HG03280 (cell line): Measurements from ENCODE around the gene KIF21B.
A peak's percentile ranks its signal among the peaks of the same experiment; 100 is the strongest.

Source experiments
- ATAC-seq: cut with Tn5 transposase; IDR thresholded peaks from one replicate; pipeline ENCODE4 v1.9.1; 2021; ENCODE audit warnings: mild to moderate bottlenecking, moderate library complexity; ENCODE audit not compliant: unreplicated experiment

Gene KIF21B

GRCh38 chr1:201023517-201023902 lies at the start of gene KIF21B:
KIF21B (minus strand) TSS chr1:201023714; CDS start chr1:201023383, 331 bp downstream.
- peak; percentile 70 for ATAC-seq

GRCh38 chr1:201072922-201073321 lies 49.4 kb upstream of the KIF21B start:
- ATAC-seq, result no peak

- ATAC-seq, result no peak
These were observed 48.6 kb upstream of the KIF21B start for GRCh38 chr1:201072149-201072548.

GRCh38 chr1:201069636-201070035 lies 46.1 kb upstream of the KIF21B start:
- no peak for ATAC-seq

- no peak for ATAC-seq
These were observed 45.5 kb upstream of the KIF21B start for GRCh38 chr1:201068976-201069375.

DNA sequence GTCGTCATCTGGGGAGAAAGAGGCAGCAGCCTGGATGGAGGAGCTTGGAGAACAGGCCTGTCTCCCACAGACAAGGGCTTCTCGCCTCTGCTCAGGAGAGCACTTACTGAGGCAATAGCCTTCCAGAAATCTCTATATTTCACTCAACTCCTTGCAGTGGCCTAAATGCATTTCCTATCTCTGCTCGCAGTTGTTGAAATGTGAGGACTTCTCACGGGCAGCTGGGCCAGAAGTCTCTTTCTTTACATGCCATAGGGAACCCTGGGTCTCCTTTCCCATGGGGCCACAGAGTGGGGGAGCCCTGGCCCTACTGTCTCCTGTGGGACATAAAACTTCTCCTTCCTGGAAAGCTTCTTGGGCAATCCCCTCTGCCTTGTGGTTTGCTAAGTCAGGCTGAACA lies 43.5 kb upstream of the KIF21B start:
- ATAC-seq, result no peak

- no peak for ATAC-seq
These were observed 42.2 kb upstream of the KIF21B start for GRCh38 chr1:201065686-201066085.

GRCh38 chr1:201064806-201065205 lies 41.3 kb upstream of the KIF21B start:
- ATAC-seq, result no peak

- no peak for ATAC-seq
These were observed 39.6 kb upstream of the KIF21B start for GRCh38 chr1:201063145-201063544.

- ATAC-seq, result no peak
These were observed 39.1 kb upstream of the KIF21B start for GRCh38 chr1:201062511-201063091.

DNA sequence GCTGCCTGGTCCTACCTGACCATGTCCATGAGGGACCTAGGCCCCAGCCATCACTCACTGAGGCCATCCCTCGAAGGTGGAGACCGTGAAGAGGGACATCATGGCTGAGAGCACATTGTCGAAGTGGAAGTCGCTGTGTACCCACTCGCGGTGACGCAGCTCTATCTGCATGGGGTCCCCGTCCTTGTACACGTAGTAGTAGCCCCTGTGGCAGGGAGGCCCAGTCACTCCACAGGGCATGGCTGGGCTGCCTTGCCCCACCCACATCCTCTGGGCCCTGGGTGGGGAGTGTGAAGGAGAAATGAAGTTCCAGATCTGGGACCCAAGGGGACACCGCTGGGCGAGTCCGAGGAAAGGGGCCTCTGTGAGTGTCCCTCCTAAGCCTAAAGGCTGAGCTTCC lies 38.4 kb upstream of the KIF21B start:
- ATAC-seq, result no peak

DNA sequence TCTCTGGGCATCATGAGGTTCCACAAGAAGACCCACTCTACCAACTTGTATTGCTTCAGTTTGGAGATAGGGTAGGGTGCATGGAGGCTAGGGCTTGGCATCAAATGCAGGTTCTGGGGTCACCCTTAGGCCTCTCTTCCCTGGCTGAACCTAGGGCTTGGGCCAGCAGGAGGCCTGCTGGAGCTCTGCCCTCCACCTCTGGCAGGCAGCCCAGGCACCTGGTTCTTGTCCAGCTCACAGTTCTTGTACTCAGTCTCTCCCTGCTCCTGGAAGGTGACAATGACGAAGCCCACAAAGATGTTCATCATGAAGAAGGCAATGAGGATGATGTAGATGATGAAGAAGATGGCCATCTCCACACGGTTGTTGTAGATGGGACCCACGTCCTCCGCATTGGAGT lies 37.5 kb upstream of the KIF21B start:
- ATAC-seq, result no peak

DNA sequence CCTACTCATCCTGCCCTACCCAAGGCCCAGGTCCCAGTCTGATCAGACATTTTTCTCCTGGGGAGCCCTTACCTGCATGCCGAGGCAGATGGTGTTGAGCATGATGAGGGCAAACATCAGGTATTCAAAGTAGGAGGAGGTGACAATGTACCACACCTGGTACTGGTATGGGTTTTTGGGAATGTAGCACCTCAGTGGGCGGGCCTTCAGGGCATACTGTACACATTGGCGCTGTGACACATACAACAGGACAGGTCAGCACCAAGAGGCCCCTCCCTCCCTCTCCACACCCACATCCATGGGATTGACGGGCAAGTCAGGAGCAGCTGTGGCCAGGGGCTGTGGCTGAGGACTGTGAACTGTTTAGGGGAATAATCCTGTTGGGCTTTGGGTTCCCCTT lies 37.1 kb upstream of the KIF21B start:
- ATAC-seq, result no peak

DNA sequence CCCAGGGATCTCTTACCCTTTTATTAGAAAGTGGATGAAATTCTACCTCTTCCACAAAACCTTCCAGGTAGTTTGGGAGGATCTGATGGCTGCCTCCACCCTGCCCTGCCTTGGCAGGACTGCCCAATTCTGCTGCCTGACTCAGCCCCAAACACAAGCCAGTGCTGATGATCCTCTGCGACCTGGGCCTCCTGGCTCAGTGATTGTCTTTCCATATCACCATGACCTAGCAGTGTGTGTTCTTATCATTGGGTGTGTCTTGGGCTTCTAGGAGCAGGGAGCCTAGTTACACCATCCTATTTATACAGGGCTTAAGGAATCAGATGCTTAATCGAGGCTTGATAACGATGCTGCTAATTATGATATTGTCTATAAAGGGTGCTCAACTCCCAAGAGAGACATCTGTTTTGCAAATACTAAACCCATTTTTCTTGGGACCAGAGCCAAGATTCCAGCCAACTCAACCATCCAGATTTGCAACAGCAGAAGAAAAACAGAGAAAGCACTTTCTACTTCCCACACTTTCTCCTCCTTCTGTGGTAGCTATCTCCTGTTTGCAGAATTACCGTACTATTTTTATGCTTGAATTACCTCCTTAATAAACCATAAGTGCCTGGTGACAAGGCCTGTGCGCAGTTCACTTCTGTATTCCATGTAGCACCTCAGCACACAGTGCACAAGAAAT lies 36.5 kb upstream of the KIF21B start:
- ATAC-seq, result no peak

- ATAC-seq, result no peak
These were observed 35.9 kb upstream of the KIF21B start for GRCh38 chr1:201059401-201059800.

DNA sequence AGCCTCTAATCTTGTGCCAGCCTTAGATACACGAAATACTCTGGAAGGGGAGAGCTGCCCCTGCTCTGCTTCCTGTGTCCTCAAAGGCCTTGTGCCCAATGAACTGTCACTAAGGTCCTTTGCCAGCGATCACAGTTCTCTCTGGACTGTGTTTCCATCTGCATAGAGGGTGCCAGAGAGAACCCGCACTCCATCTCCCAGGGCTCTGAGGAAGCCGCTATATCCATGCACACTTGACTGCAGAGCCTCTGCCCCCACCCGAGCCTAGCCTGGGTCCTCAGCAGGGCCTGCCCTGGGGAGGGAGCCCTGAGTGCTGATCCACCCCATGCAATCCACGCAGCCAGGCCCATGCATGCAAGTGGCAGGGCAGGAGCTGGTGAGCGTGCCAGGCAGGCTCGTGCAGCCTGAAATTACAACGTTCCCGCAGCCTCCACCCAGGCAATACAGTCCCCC lies 30.6 kb upstream of the KIF21B start:
- no peak for ATAC-seq

GRCh38 chr1:201053155-201053860 lies 29.8 kb upstream of the KIF21B start:
- ATAC-seq, result no peak

- no peak for ATAC-seq
These were observed 27.9 kb upstream of the KIF21B start for GRCh38 chr1:201051399-201051798.

- no peak for ATAC-seq
These were observed 27.2 kb upstream of the KIF21B start for GRCh38 chr1:201050515-201051277.

- no peak for ATAC-seq
These were observed 25.8 kb upstream of the KIF21B start for GRCh38 chr1:201049248-201049831.

DNA sequence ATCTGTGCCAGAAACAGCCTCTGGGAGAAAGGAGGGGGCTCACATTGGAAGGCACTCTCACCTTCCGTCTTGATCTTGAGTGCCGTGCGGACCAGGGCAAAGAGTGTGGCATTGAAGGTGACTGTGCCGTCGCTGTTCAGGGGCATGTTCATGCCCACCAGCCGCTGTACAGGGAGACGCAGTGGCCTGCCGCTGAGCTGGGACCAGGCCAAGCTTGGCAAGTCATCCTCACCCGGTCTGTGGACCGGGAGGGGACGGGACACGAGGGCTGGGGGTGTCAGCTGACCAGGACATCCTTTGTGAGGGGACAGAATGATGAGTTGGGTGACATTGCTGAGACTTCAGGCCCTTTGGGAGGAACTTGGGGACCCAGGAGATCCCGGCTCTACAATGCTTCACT lies 25.0 kb upstream of the KIF21B start:
- no peak for ATAC-seq
